Astrocyte of the cerebellum (primary cell): Measurements from ENCODE around the gene GPR18.

Experiments
- DNase-seq: peaks from one replicate; pipeline ENCODE4 v3.0.0-alpha.2; 2011; ENCODE audit warnings: low read depth
- H3K4me3 ChIP-seq: 2 replicates; pipeline ENCODE4 v1.5.1; 2011; ENCODE audit warnings: mild to moderate bottlenecking, low read depth, low read length, moderate library complexity
- in situ Hi-C: cut with HindIII; loops from 2 replicates; pipeline ENCODE4 v1.10.0; 2017; ENCODE audit warnings: low sequenced_read_pairs
- TF ChIP-seq, protein P1 (sequence below): IDR thresholded peaks from 2 replicates; pipeline ENCODE4 v1.5.1; 2012; ENCODE audit warnings: low read length, low read depth, moderate library complexity, mild to moderate bottlenecking; ENCODE audit errors: missing control alignments

The GPR18 gene

GRCh38 chr13:99260216-99260615, 2.0 kb upstream of the GPR18 start:
- TF ChIP-seq, protein P1, sequence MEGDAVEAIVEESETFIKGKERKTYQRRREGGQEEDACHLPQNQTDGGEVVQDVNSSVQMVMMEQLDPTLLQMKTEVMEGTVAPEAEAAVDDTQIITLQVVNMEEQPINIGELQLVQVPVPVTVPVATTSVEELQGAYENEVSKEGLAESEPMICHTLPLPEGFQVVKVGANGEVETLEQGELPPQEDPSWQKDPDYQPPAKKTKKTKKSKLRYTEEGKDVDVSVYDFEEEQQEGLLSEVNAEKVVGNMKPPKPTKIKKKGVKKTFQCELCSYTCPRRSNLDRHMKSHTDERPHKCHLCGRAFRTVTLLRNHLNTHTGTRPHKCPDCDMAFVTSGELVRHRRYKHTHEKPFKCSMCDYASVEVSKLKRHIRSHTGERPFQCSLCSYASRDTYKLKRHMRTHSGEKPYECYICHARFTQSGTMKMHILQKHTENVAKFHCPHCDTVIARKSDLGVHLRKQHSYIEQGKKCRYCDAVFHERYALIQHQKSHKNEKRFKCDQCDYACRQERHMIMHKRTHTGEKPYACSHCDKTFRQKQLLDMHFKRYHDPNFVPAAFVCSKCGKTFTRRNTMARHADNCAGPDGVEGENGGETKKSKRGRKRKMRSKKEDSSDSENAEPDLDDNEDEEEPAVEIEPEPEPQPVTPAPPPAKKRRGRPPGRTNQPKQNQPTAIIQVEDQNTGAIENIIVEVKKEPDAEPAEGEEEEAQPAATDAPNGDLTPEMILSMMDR: no peak
- in situ Hi-C loops: loop anchor here (10.0 kb wide), 1 partner anchor 175 kb away; no protein-coding TSS in a partner anchor
- DNase-seq: no peak
- H3K4me3 ChIP-seq: no peak overlapping the region

GRCh38 chr13:99258946-99259345, 767 bp upstream of the GPR18 start:
- in situ Hi-C loops: no loop called here
- TF ChIP-seq, protein P1: no peak
- no peak overlapping the region for H3K4me3 ChIP-seq
- DNase-seq: no peak

DNA sequence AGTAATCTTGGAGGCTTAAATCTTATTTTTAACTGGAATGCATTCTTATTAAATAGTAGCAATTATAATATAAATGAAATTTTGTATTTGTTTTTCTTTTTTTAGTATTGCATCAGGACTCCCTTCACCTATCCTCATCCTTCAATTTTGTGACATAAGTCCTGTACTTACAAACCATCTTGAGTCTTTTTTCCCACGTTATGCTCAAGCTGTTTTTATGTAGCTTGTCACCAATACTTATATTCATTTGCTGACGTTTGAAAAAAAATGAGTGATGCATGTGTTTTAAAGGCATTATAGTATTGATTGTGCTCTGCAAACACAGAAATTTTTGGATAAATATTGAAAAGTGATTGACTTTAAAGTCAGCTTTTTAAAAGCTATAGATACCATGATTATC, 888 bp downstream of the GPR18 start:
- no peak overlapping the region for H3K4me3 ChIP-seq
- DNase-seq: no peak
- TF ChIP-seq, protein P1: no peak
- in situ Hi-C loops: no loop called here

DNA sequence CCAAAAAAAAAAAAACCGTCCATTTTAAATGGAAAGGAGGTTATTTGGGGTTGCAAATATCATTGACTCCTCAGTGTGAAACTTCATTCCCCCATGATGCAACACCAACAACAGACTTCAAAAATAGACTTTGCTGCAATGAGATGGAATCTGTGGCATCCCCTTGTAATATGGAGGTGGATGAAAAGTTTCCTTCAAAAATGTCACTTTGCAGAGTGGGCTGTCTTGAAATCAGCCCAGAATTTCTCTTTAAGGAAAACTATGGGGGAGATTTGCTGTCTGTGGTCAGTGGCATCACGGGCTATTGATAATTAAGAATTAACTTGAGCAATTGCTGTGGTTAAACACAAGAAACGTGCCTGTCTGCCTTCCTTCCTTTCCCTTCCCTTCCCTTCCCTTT, 1.5 kb downstream of the GPR18 start:
- H3K4me3 ChIP-seq: no peak overlapping the region
- DNase-seq: no peak
- in situ Hi-C loops: no loop called here
- TF ChIP-seq, protein P1: no peak

DNA sequence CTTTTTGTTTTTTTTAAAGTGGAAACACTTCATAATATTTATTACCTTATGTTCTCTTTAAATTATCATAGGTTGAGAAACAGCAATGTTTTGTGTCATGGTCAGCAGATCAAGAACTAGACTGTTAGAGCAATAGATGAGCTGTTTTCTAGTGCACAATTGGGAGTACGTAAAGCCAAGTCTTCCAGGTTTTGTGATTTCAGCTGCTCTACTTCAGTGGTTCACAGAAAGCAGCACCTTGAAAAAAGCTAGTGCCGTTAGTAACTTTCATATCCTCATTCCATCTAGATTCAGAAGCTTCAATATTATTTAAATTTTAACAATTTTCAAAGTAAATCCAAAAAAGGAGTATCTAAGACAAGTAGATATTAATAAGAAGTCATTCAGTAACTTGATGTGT, 1.9 kb downstream of the GPR18 start:
- DNase-seq: no peak
- H3K4me3 ChIP-seq: no peak overlapping the region
- TF ChIP-seq, protein P1: no peak
- in situ Hi-C loops: no loop called here

DNA sequence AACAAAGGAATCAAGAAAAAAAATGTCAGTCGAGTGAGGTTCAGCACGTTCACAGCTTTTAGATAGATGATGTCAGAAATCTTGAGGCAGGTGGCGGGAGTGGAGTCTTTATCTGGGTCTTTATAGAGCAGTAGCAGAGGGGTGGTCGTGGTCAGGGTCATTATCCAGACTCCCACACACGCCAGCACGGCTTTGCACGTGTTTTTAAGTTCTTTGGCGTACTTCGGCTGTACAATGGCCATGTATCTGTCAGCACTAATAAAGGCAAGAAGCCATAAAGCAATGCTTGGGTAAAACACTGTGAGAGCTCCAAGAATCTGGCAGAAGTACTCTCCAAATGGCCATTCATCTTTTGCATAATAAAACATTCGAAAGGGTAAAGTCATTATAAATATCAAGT, 2.9 kb downstream of the GPR18 start:
- TF ChIP-seq, protein P1: no peak
- in situ Hi-C loops: no loop called here

GRCh38 chr13:99254830-99255229, 3.3 kb downstream of the GPR18 start:
- TF ChIP-seq, protein P1: no peak
- in situ Hi-C loops: no loop called here
- H3K4me3 ChIP-seq: no peak overlapping the region
- no peak for DNase-seq

More for the DNA sequence above, 2.9 kb downstream of the GPR18 start:
- H3K4me3 ChIP-seq: no peak overlapping the region
- DNase-seq: no peak
